PFSK-1 (cell line): Measurements from ENCODE around the gene CCL19.

Source experiments
- FOXP2 ChIP-seq: optimal IDR thresholded peaks from 2 replicates; pipeline ENCODE3; 2011; ENCODE audit warnings: borderline replicate concordance, control low read depth, inconsistent platforms; ENCODE audit not compliant: insufficient read depth; ENCODE audit errors: extremely low read length, extremely low read depth
- POLR2AphosphoS5 ChIP-seq: IDR thresholded peaks from 2 replicates; pipeline ENCODE4 v1.6.1; 2012; ENCODE audit warnings: low read depth, mild to moderate bottlenecking, control low read depth, low read length, moderate library complexity
- SIN3A ChIP-seq: IDR thresholded peaks from 2 replicates; pipeline ENCODE4 v1.6.1; 2012; ENCODE audit warnings: mild to moderate bottlenecking, low read length, moderate library complexity, borderline replicate concordance; ENCODE audit not compliant: insufficient read depth
- TAF1 ChIP-seq: IDR thresholded peaks from 2 replicates; pipeline ENCODE4 v1.6.1; 2012; ENCODE audit warnings: low read length, control low read depth, borderline replicate concordance; ENCODE audit not compliant: insufficient read depth
- TF ChIP-seq, protein P1 (sequence below), 2 experiments: IDR thresholded peaks; 2 replicates each; pipeline versions ENCODE4 v1.6.1 to v1.8.0; 2011 to 2012; ENCODE audit warnings: low read depth in 2 of 2, low read length in 2 of 2, control low read depth in 1 of 2, inconsistent platforms in 1 of 2, mild to moderate bottlenecking in 1 of 2, moderate library complexity in 1 of 2; ENCODE audit not compliant: insufficient read depth in 1 of 2

Gene CCL19

DNA sequence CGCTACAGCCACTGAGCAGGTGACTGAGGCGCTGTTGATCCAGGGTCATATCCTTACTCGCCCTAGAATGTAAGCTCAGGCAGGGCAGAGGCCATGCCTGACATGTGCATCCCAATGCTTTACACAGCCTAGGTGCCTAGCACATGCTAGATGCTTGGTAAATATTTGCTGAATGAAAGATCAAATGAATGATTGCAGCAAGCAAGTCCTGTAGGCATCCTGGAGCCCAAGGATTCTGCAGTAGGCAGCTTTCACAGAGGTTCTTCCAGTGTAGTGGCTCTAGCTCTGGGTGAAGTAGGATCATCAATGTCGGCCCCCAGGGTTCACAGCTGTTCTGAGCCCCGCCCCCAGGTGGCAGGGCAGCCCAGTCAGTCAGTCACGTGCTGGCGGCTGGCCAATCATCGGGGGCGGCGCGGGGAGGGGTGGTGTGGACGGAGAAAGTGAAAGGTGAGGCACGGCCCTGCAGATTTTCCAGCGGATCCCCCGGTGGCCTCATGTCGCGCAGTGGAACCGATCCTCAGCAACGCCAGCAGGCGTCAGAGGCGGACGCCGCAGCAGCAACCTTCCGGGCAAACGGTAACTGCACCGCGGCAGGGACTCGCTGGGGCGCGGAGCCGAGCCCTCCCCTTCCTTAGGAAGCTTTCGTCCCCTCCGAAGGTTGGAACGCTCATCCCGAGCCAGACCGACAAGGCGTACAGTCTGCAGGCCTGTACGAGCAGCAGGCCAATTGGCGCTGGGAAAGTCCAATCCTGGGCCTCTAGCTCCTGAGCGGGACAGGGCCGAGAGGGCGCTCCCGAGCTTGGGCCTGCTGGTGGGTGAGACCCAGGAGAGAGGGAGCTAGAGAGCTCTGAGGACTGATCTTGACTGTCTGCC, 44.6 kb downstream of the CCL19 start, which contains the start of gene GALT:
GALT (plus strand) TSS at position 465 of the 873 bp plus-strand sequence; CDS start at position 495, 30 bp downstream.
- TF ChIP-seq TAF1 (no peak; the same call in none of the 2 replicates), POLR2AphosphoS5 (peak; percentile 86), FOXP2 (peak; percentile 16), SIN3A (peak; percentile 23; the same call in 1 of the 2 replicates)
- TF ChIP-seq, protein P1, sequence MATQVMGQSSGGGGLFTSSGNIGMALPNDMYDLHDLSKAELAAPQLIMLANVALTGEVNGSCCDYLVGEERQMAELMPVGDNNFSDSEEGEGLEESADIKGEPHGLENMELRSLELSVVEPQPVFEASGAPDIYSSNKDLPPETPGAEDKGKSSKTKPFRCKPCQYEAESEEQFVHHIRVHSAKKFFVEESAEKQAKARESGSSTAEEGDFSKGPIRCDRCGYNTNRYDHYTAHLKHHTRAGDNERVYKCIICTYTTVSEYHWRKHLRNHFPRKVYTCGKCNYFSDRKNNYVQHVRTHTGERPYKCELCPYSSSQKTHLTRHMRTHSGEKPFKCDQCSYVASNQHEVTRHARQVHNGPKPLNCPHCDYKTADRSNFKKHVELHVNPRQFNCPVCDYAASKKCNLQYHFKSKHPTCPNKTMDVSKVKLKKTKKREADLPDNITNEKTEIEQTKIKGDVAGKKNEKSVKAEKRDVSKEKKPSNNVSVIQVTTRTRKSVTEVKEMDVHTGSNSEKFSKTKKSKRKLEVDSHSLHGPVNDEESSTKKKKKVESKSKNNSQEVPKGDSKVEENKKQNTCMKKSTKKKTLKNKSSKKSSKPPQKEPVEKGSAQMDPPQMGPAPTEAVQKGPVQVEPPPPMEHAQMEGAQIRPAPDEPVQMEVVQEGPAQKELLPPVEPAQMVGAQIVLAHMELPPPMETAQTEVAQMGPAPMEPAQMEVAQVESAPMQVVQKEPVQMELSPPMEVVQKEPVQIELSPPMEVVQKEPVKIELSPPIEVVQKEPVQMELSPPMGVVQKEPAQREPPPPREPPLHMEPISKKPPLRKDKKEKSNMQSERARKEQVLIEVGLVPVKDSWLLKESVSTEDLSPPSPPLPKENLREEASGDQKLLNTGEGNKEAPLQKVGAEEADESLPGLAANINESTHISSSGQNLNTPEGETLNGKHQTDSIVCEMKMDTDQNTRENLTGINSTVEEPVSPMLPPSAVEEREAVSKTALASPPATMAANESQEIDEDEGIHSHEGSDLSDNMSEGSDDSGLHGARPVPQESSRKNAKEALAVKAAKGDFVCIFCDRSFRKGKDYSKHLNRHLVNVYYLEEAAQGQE (IDR thresholded peaks at IDR 0.05; ENCODE audit: insufficient read depth in 1 of 2, low read depth in 2 of 2, low read length in 2 of 2), result no peak

DNA sequence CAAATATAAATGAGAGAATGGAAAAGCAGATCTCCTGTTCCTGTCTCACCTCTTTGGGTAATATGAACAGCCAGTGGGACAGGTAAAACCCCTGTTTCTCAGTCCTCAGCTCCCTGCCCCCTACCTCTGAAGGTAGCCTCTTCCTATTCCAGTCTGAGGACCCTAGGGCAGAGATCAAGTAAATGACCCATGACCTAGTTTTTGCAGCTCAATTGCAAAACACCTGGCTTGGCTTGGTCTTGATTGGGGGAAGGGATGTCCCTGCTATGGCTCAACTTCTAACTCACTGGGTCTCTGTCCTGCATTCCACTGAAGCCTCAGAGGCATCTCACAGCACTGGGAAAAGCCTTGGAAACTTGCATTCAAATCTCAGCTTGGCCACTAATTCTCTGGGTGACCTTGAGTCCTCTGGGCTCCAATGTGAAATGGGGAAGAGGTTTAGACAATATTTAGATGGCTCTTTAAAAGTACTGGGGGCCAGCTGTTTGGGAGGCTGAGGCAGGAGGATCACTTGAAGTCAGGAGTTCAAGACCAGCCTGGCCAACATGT, 46.2 kb downstream of the CCL19 start:
- TF ChIP-seq POLR2AphosphoS5, result no peak
- no peak for TF ChIP-seq FOXP2
- TF ChIP-seq TAF1, result no peak
- no peak for TF ChIP-seq SIN3A
- TF ChIP-seq, protein P1 (IDR thresholded peaks at IDR 0.05; ENCODE audit: insufficient read depth in 1 of 2, low read depth in 2 of 2, low read length in 2 of 2), result no peak

DNA sequence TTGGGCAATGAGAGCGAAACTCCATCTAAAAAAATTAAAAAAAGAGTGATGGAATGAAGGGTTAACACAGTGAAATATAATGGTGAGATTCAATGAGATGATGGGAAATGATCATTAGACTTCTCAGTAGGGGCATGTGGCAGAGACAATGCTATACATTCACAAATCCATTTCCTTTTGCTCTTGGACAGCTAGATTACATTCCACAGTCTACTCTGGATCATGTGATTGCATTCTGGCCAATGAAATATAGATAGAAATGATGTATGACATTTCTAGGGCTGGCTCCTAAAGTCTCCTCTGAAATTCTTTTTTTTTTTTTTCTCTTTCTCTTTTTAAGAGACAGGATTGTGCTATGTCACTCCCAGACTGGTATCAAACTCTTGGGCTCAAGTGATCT, 48.4 kb downstream of the CCL19 start:
- no peak for TF ChIP-seq FOXP2
- no peak for TF ChIP-seq TAF1
- TF ChIP-seq, protein P1 (IDR thresholded peaks at IDR 0.05; ENCODE audit: insufficient read depth in 1 of 2, low read depth in 2 of 2, low read length in 2 of 2), result no peak
- TF ChIP-seq POLR2AphosphoS5, result no peak
- no peak for TF ChIP-seq SIN3A
